Transverse colon (tissue), 4 donors: ENCODE data around the gene DNAJC3.

ENCODE experiments used
- CTCF ChIP-seq, 5 experiments: fragments of 200-600 bp in 3 of 5; fragments of 450-650 bp in 2 of 5; sonication (generic) in 3 of 5; IDR thresholded peaks; 1 replicate in 2 of 5; 2 replicates in 3 of 5; pipeline ENCODE4 v1.5.1; 2016 to 2017; ENCODE audit warnings: antibody characterized with exemption in 5 of 5, inconsistent platforms in 3 of 5, mild to moderate bottlenecking in 2 of 5, moderate library complexity in 1 of 5
- EP300 ChIP-seq: sonication (generic); formaldehyde crosslinking; IDR thresholded peaks from one replicate; pipeline ENCODE4 v1.6.1; 2017; ENCODE audit warnings: antibody characterized with exemption, low read depth
- POLR2A ChIP-seq: fragments of 450-650 bp; IDR thresholded peaks from one replicate; pipeline ENCODE4 v1.6.1; 2016; ENCODE audit warnings: antibody characterized with exemption, mild to moderate bottlenecking, moderate library complexity
- POLR2AphosphoS5 ChIP-seq, 3 donors: sonication (generic); formaldehyde crosslinking; IDR thresholded peaks; one replicate each; pipeline ENCODE4 v1.6.1; 2016; ENCODE audit warnings: antibody characterized with exemption in 3 of 3

- TF ChIP-seq CTCF (IDR thresholded peaks at IDR 0.05) (no peak), POLR2A (no peak), POLR2AphosphoS5 (IDR thresholded peaks at IDR 0.05) (no peak), EP300 (no peak)
These were observed 145.4 kb downstream of the DNAJC3 start for GRCh38 chr13:95822303-95822702.
